ENCODE results near the gene SYAP1. TPM values are rescaled to one million over a fixed set of nuclear protein-coding genes. Genes with fewer than 3 reads are reported as not detected.

Gene SYAP1
- total and polyA plus RNA-seq, 9 of the 15 experiments (the other 6 are each of a cell fraction or from before 2014, with no cell fraction given) = 5.7 to 35.3 (median 27.6) TPM

DNA sequence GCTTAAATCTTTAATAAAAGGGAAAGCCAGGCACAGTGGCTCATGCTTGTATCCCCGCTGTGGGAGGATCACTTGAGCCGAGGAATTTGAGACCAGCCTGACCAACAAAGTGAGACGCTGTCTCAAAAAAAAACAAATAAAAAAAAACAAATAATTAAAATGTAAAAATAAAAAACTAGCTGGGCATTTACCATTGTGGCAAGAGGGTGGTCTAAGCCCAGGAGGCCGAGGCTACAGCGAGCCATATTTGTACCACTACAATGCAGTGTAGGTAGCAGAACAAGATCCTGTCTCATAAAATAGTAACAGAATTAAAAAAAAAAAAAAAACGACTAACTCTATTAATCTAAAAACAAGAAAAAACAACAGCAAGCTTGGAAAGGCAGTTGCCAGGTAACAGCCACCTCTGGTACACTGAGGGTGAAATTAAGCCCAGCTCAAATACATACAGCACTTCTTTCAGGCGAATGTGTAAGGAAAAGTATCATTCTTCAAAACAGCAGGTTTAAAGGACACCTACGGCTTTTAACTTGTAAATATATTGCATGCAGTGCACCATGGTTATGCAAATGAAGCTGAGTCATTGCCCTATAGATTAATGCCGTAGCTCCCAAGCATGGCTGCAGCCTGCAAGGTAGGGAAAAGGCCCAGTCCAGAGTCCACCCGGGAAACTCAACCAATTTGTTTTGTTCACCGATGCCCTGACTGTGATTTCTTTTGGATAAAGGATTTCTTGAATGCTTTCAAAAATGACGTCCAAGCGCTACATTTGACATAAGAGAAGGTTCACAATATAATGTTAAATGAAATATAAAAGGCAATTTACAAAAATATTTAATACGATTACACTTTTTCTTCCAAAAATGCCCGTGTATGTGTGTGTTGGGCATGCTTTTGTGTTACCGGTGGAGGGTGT is 52.3 kb downstream of the SYAP1 start:
- BruUV-seq (replicated peaks) = TSS peak; percentile 99
- Histone ChIP-seq H3K4me3 (no peak overlapping the region), H3K9ac (ENCODE audit: insufficient read depth in 1 of 2, low read depth in 2 of 2, low read length in 2 of 2) (peak overlapping the region; percentile 41 to 93), H3K9me1 (ENCODE audit: control insufficient read depth, insufficient read depth, low read length) (no peaks in the 10 kb centered on the region), H4K20me1 (replicated peaks; ENCODE audit: control insufficient read depth, insufficient read depth, low read length) (no peaks in the 10 kb centered on the region), H3K36me3 (ENCODE audit: control insufficient read depth, insufficient read depth, low read length) (no peaks in the 10 kb centered on the region), H3K9me3 (replicated peaks; ENCODE audit: control insufficient read depth, insufficient read depth, low read depth, low read length) (no peaks in the 10 kb centered on the region), H3K79me2 (ENCODE audit: control insufficient read depth, insufficient read depth, low read length) (no peaks in the 10 kb centered on the region), H3K27ac (ENCODE audit: extremely low read depth, low read depth, low read length) (peak overlapping the region; percentile 99), H3K4me2 (ENCODE audit: insufficient read depth, low read length) (peak overlapping the region; percentile 70), H2AFZ (ENCODE audit: low read depth, low read length) (peak overlapping the region; percentile 98), H3K4me1 (replicated peaks in 1 of 2; ENCODE audit: control insufficient read depth in 2 of 2, insufficient read depth in 2 of 2, low read length in 2 of 2) (peaks cover 0 to 3% of the 10 kb centered on the region in 2 experiments; a peak in 3 of 5 replicates), H3K27me3 (ENCODE audit: control insufficient read depth in 2 of 2, insufficient read depth in 2 of 2, low read length in 2 of 2) (no peaks in the 10 kb centered on the region)
- peak; percentile 93 for FAIRE-seq
- intact Hi-C loops (cut with micrococcal nuclease) (loop anchor here (2.0 kb wide), 1 partner anchor 53 kb away; the partner anchor contains the start of gene SYAP1), in situ Hi-C loops (cut with MboI) (no loop called here)
- DNase-seq (ENCODE audit: extremely low read depth in 1 of 4, low spot score in 3 of 4) = peak; percentile 56 to 82 (median 66)
- peak; percentile 96 for ATAC-seq
- 5% methylated on average over 16 of the region's 16 CpGs for WGBS (ENCODE audit: insufficient coverage, low coverage, missing lambda C conversion rate)
- POLR2A ChIA-PET = interaction anchor here (0.5 to 2.0 kb wide), 23 partner anchors 9 to 252 kb away, joined by 3 to 35 read pairs (median 4); partner anchors contain the start of genes CTPS2, SYAP1 and TXLNG
- CTCF ChIA-PET (ENCODE audit: low intra/inter-chr PET ratio) = no interaction called here
- TF ChIP-seq TAF7 (tag; IDR thresholded peaks at IDR 0.05) = peak; percentile 73
- no peak for TF ChIP-seq PHTF2 (CRISPR knock-in tag; IDR thresholded peaks at IDR 0.05)
- TF ChIP-seq HIVEP1 (CRISPR knock-in tag; IDR thresholded peaks at IDR 0.05) = no peak
- peak in 1 of 2 experiments; percentile 3; a peak in 1 of 4 replicates for TF ChIP-seq TBL1XR1 (IDR thresholded peaks at IDR 0.05; ENCODE audit: low read length in 2 of 2)
- no peak for TF ChIP-seq SNRNP70 (optimal IDR thresholded peaks at IDR 0.05; ENCODE audit: low read depth, low read length)
- TF ChIP-seq DACH1 (IDR thresholded peaks at IDR 0.05; ENCODE audit: partially characterized antibody) = no peak
- TF ChIP-seq MYC (IDR thresholded peaks at IDR 0.05; ENCODE audit: low read depth, low read length) = no peak
- TF ChIP-seq MYC (CRISPR knock-in tag; IDR thresholded peaks at IDR 0.05; ENCODE audit: borderline replicate concordance, low read depth) = no peak
- TF ChIP-seq, protein P1, sequence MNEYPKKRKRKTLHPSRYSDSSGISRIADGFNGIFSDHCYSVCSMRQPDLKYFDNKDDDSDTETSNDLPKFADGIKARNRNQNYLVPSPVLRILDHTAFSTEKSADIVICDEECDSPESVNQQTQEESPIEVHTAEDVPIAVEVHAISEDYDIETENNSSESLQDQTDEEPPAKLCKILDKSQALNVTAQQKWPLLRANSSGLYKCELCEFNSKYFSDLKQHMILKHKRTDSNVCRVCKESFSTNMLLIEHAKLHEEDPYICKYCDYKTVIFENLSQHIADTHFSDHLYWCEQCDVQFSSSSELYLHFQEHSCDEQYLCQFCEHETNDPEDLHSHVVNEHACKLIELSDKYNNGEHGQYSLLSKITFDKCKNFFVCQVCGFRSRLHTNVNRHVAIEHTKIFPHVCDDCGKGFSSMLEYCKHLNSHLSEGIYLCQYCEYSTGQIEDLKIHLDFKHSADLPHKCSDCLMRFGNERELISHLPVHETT (CRISPR knock-in tag; conservative IDR thresholded peaks at IDR 0.05 in 1 of 2, IDR thresholded peaks at IDR 0.05 in 1 of 2) = peak in 1 of 2 experiments; percentile 61; a peak in 1 of 4 replicates
- peak; percentile 84 for TF ChIP-seq NCOA4 (IDR thresholded peaks at IDR 0.05; ENCODE audit: partially characterized antibody)
- TF ChIP-seq, protein P2, sequence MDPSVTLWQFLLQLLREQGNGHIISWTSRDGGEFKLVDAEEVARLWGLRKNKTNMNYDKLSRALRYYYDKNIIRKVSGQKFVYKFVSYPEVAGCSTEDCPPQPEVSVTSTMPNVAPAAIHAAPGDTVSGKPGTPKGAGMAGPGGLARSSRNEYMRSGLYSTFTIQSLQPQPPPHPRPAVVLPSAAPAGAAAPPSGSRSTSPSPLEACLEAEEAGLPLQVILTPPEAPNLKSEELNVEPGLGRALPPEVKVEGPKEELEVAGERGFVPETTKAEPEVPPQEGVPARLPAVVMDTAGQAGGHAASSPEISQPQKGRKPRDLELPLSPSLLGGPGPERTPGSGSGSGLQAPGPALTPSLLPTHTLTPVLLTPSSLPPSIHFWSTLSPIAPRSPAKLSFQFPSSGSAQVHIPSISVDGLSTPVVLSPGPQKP (CRISPR knock-in tag; IDR thresholded peaks at IDR 0.05) = no peak
- no peak for TF ChIP-seq ZEB2 (IDR thresholded peaks at IDR 0.05)
- TF ChIP-seq ELF2 (CRISPR knock-in tag; IDR thresholded peaks at IDR 0.05) = peak; percentile 45; the same call in 1 of the 2 replicates
- peak; percentile 99 for TF ChIP-seq OTX1 (CRISPR knock-in tag; IDR thresholded peaks at IDR 0.05)

Data from K562 (cell line).